H9 (cell line): ENCODE data around the gene COPG1. TPM values are rescaled to one million over a fixed set of nuclear protein-coding genes. Genes with fewer than 3 reads are reported as not detected.
"Not testable (repeated sequence)": the region's sequence is repeated elsewhere in the genome, so short reads cannot be mapped to it uniquely, and the experiment has no call there.

Source experiments
- DNase-seq: peaks from one replicate; pipeline ENCODE4 v3.0.0-alpha.2; 2017
- H2AFZ ChIP-seq: one replicate; pipeline ENCODE4 v1.6.1; 2013; ENCODE audit warnings: mild to moderate bottlenecking, low read length, control low read depth, moderate library complexity
- H2AK5ac ChIP-seq: 2 replicates; pipeline ENCODE4 v1.6.1; 2013; ENCODE audit warnings: low read length, control low read depth, mixed read lengths; ENCODE audit not compliant: insufficient read length
- H2BK120ac ChIP-seq: one replicate; pipeline ENCODE4 v1.6.1; 2013; ENCODE audit warnings: low read depth, mild to moderate bottlenecking, low read length, control low read depth, inconsistent platforms; ENCODE audit not compliant: poor library complexity, severe bottlenecking
- H2BK12ac ChIP-seq: 2 replicates; pipeline ENCODE4 v1.6.1; 2013; ENCODE audit warnings: low read length, control low read depth, mixed read lengths, low read depth; ENCODE audit not compliant: insufficient read length
- H2BK15ac ChIP-seq: 2 replicates; pipeline ENCODE4 v1.6.1; 2013; ENCODE audit warnings: low read depth, low read length, control low read depth
- H2BK20ac ChIP-seq: one replicate; pipeline ENCODE4 v1.6.1; 2013; ENCODE audit warnings: low read depth, mild to moderate bottlenecking, low read length, control low read depth, inconsistent platforms; ENCODE audit not compliant: poor library complexity, severe bottlenecking
- H2BK5ac ChIP-seq: 2 replicates; pipeline ENCODE4 v1.6.1; 2013; ENCODE audit warnings: low read length, control low read depth, mixed read lengths; ENCODE audit not compliant: insufficient read length
- H3K14ac ChIP-seq: 2 replicates; pipeline ENCODE4 v1.6.1; 2013; ENCODE audit warnings: low read length, control low read depth; ENCODE audit not compliant: insufficient read depth
- H3K18ac ChIP-seq: 2 replicates; pipeline ENCODE4 v1.6.1; 2013; ENCODE audit warnings: low read depth, mild to moderate bottlenecking, mixed read lengths, low read length, control low read depth; ENCODE audit not compliant: insufficient read length
- H3K23ac ChIP-seq: 2 replicates; pipeline ENCODE4 v1.6.1; 2013; ENCODE audit warnings: low read length, control low read depth, mixed read lengths, low read depth; ENCODE audit not compliant: insufficient read length
- H3K23me2 ChIP-seq: 2 replicates; pipeline ENCODE4 v1.6.1; 2013; ENCODE audit warnings: low read depth, mild to moderate bottlenecking, mixed read lengths, low read length, control low read depth; ENCODE audit not compliant: insufficient read length, poor library complexity, severe bottlenecking
- H3K27ac ChIP-seq: 2 replicates; pipeline ENCODE4 v1.5.1; 2013; ENCODE audit warnings: low read length, control low read depth, mixed read lengths, low read depth; ENCODE audit not compliant: insufficient read length
- H3K27me3 ChIP-seq: 2 replicates; pipeline ENCODE4 v1.6.1; 2013; ENCODE audit warnings: low read length, control low read depth, inconsistent platforms; ENCODE audit not compliant: insufficient read depth
- H3K4ac ChIP-seq: 2 replicates; pipeline ENCODE4 v1.6.1; 2013; ENCODE audit warnings: low read depth, mild to moderate bottlenecking, control low read depth, inconsistent platforms, low read length, moderate library complexity
- H3K4me1 ChIP-seq: 2 replicates; pipeline ENCODE4 v1.6.1; 2013; ENCODE audit warnings: low read length, control low read depth, inconsistent platforms; ENCODE audit not compliant: insufficient read depth
- H3K4me2 ChIP-seq: 2 replicates; pipeline ENCODE4 v1.6.1; 2013; ENCODE audit warnings: low read length, control low read depth, mixed read lengths; ENCODE audit not compliant: insufficient read length, insufficient read depth
- H3K56ac ChIP-seq: 2 replicates; pipeline ENCODE4 v1.6.1; 2013; ENCODE audit warnings: low read depth, mild to moderate bottlenecking, mixed read lengths, low read length, control low read depth; ENCODE audit not compliant: insufficient read length
- H3K79me1 ChIP-seq: 2 replicates; pipeline ENCODE4 v1.6.1; 2013; ENCODE audit warnings: low read depth, mild to moderate bottlenecking, moderate library complexity, low read length, control low read depth, inconsistent platforms; ENCODE audit not compliant: insufficient read depth, poor library complexity, severe bottlenecking
- H3K79me2 ChIP-seq: 2 replicates; pipeline ENCODE4 v1.6.1; 2013; ENCODE audit warnings: low read length, control low read depth, inconsistent platforms; ENCODE audit not compliant: insufficient read depth
- H3K9ac ChIP-seq: 2 replicates; pipeline ENCODE4 v1.6.1; 2013; ENCODE audit warnings: low read length, control low read depth, mixed read lengths; ENCODE audit not compliant: insufficient read length; ENCODE audit errors: extremely low read depth
- H3K9me3 ChIP-seq: one replicate; pipeline ENCODE4 v1.6.1; 2013; ENCODE audit warnings: low read depth, low read length, inconsistent platforms; ENCODE audit not compliant: control insufficient read depth
- H3T11ph ChIP-seq: one replicate; pipeline ENCODE4 v1.6.1; 2013; ENCODE audit warnings: mild to moderate bottlenecking, low read length, control low read depth, inconsistent platforms
- H4K20me1 ChIP-seq: one replicate; pipeline ENCODE4 v1.6.1; 2013; ENCODE audit not compliant: control insufficient read depth, insufficient read length, insufficient read depth
- H4K5ac ChIP-seq: 2 replicates; pipeline ENCODE4 v1.6.1; 2013; ENCODE audit warnings: low read depth, mild to moderate bottlenecking, mixed read lengths, low read length, control low read depth; ENCODE audit not compliant: insufficient read length
- H4K8ac ChIP-seq: replicated peaks from 2 replicates; pipeline ENCODE4 v1.6.1; 2013; ENCODE audit warnings: low read length, control low read depth, mixed read lengths, low read depth; ENCODE audit not compliant: insufficient read length
- H4K91ac ChIP-seq: 2 replicates; pipeline ENCODE4 v1.6.1; 2013; ENCODE audit warnings: low read depth, mild to moderate bottlenecking, moderate library complexity, mixed read lengths, low read length, control low read depth; ENCODE audit not compliant: insufficient read length
- H3K27ac Mint-ChIP-seq, 3 experiments: 2 replicates in 2 of 3; 3 replicates in 1 of 3; pipeline ENCODE4 v1.8.0; 2020 to 2021; ENCODE audit warnings: mixed read lengths in 3 of 3, mild to moderate bottlenecking in 1 of 3, moderate library complexity in 1 of 3
- H3K27me3 Mint-ChIP-seq: 2 replicates; pipeline ENCODE4 v1.8.0; 2021; ENCODE audit warnings: low read depth, mild to moderate bottlenecking, moderate library complexity, mixed read lengths
- H3K36me3 Mint-ChIP-seq, 3 experiments: 2 replicates in 2 of 3; 3 replicates in 1 of 3; pipeline ENCODE4 v1.8.0; 2020 to 2021; ENCODE audit warnings: low read depth in 3 of 3, mixed read lengths in 3 of 3; ENCODE audit not compliant: insufficient read depth in 1 of 3
- H3K4me1 Mint-ChIP-seq, 2 experiments: 2 replicates each; pipeline ENCODE4 v1.8.0; 2020; ENCODE audit warnings: mixed read lengths in 2 of 2
- H3K4me3 Mint-ChIP-seq, 2 experiments: 2 replicates in 1 of 2; 3 replicates in 1 of 2; pipeline ENCODE4 v1.8.0; 2020 to 2021; ENCODE audit warnings: mild to moderate bottlenecking in 2 of 2, mixed read lengths in 2 of 2, moderate library complexity in 1 of 2
- H3K9me3 Mint-ChIP-seq, 2 experiments: 2 replicates in 1 of 2; 3 replicates in 1 of 2; pipeline ENCODE4 v1.8.0; 2020; ENCODE audit warnings: mild to moderate bottlenecking in 2 of 2, mixed read lengths in 2 of 2, moderate library complexity in 1 of 2
- CTCF ChIP-seq: fragments of 200-600 bp; sonication (generic); conservative IDR thresholded peaks from 3 replicates; pipeline ENCODE4 v1.8.0; 2021; ENCODE audit warnings: antibody characterized with exemption, mild to moderate bottlenecking
- WGBS: extraction: QIAGEN DNeasy Blood & Tissue Kit; methylation state at CpG from one replicate; pipeline ENCODE4 v1.1.7; 2013; ENCODE audit warnings: missing lambda C conversion rate, low lambda C conversion rate, mixed read lengths; ENCODE audit not compliant: insufficient read length; ENCODE audit errors: extremely low coverage; 5-methylcytosine and 5-hydroxymethylcytosine counted together
- total RNA-seq: library from RNA; stranded (reverse); gene quantifications from 2 replicates; pipeline ENCODE4 v1.2.1, GENCODE V29; 2021

Gene COPG1
- total RNA-seq, 1 experiment from 2014 or later, result 147 TPM

GRCh38 chr3:129218742-129219141, 30.7 kb upstream of the COPG1 start:
- H3K14ac ChIP-seq, result no peak overlapping the region
- H2AFZ ChIP-seq, result no peak overlapping the region
- no peak overlapping the region for H2BK20ac ChIP-seq
- no peak overlapping the region for H3K23ac ChIP-seq
- no peak for TF ChIP-seq CTCF
- no peak overlapping the region for H2BK120ac ChIP-seq
- no peaks in the 10 kb centered on the region for H3K23me2 ChIP-seq
- H2BK5ac ChIP-seq, result no peak overlapping the region
- no peak overlapping the region for H4K5ac ChIP-seq
- WGBS, result no CpG with 5 or more reads among the region's 2 CpGs
- H3K56ac ChIP-seq, result no peak overlapping the region
- H2BK15ac ChIP-seq, result no peak overlapping the region
- Mint-ChIP-seq H3K4me1 (no peaks in the 10 kb centered on the region), H3K36me3 (no peaks in the 10 kb centered on the region), H3K4me3 (no peak overlapping the region), H3K27ac (no peak overlapping the region; a peak in 1 of 7 replicates), H3K27me3 (peaks cover 10% of the 10 kb centered on the region), H3K9me3 (no peaks in the 10 kb centered on the region)
- no peak overlapping the region for H2AK5ac ChIP-seq
- H3K79me1 ChIP-seq, result no peaks in the 10 kb centered on the region
- H3T11ph ChIP-seq, result no peak overlapping the region
- H4K91ac ChIP-seq, result no peak overlapping the region
- H3K27ac ChIP-seq, result no peak overlapping the region
- no peak overlapping the region for H2BK12ac ChIP-seq
- DNase-seq, result no peak
- no peaks in the 10 kb centered on the region for H3K79me2 ChIP-seq
- H4K8ac ChIP-seq, result no peak overlapping the region
- no peak overlapping the region for H3K4me2 ChIP-seq
- no peaks in the 10 kb centered on the region for H4K20me1 ChIP-seq
- H3K18ac ChIP-seq, result no peak overlapping the region
- H3K9ac ChIP-seq, result no peak overlapping the region
- H3K9me3 ChIP-seq, result no peaks in the 10 kb centered on the region
- no peaks in the 10 kb centered on the region for H3K27me3 ChIP-seq
- H3K4me1 ChIP-seq, result no peaks in the 10 kb centered on the region
- no peak overlapping the region for H3K4ac ChIP-seq

GRCh38 chr3:129224387-129224786, 25.0 kb upstream of the COPG1 start:
- not testable (repeated sequence) for H3K4me2 ChIP-seq, H3K4ac ChIP-seq, H2BK15ac ChIP-seq, H2BK12ac ChIP-seq, H4K5ac ChIP-seq, H4K91ac ChIP-seq, H3K14ac ChIP-seq, H3K27me3 ChIP-seq, H3K4me1 ChIP-seq, H3K36me3 Mint-ChIP-seq, H3K27me3 Mint-ChIP-seq, H3K23me2 ChIP-seq, H3K18ac ChIP-seq, H3K79me1 ChIP-seq, H2BK120ac ChIP-seq, DNase-seq, H2AFZ ChIP-seq, H3K4me3 Mint-ChIP-seq, H3K27ac Mint-ChIP-seq, H2AK5ac ChIP-seq, H4K20me1 ChIP-seq, H3K9ac ChIP-seq, H2BK5ac ChIP-seq, H3K27ac ChIP-seq, H2BK20ac ChIP-seq, H3K9me3 ChIP-seq, H3K23ac ChIP-seq, H4K8ac ChIP-seq, H3K9me3 Mint-ChIP-seq, H3T11ph ChIP-seq, H3K79me2 ChIP-seq, H3K56ac ChIP-seq
- H3K4me1 Mint-ChIP-seq, result peaks cover 16 to 19% of the 10 kb centered on the region in 2 experiments
- WGBS, result no CpG with 5 or more reads among the region's 1 CpG
